Dedifferentiated amniotic fluid mesenchymal stem cell (primary cell): ENCODE data around the gene CCNI2.

Source experiments
- DNase-seq: peaks from one replicate; pipeline ENCODE4 v3.0.0-alpha.2; 2016; ENCODE audit errors: extremely low spot score

The CCNI2 gene

DNA sequence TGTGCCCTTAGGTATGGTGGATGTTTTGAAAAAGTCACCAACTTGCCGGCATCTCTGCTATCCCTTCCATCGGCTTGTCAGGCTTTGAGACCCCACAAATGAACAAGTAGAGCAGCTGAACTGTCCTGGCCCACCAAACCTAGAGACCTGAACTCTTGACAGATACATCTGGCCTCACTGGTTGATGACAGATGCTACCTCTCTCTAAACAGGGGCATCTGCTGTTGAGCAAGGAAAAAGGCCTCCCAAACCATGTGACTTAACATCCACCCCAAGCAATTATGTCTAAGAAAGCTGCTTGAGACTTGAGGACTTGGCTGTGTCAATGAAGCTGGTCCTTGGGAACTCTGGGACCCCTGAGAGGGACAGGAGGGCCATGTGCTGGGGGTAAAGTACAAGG, 2.3 kb downstream of the CCNI2 start:
- DNase-seq, result no peak

DNA sequence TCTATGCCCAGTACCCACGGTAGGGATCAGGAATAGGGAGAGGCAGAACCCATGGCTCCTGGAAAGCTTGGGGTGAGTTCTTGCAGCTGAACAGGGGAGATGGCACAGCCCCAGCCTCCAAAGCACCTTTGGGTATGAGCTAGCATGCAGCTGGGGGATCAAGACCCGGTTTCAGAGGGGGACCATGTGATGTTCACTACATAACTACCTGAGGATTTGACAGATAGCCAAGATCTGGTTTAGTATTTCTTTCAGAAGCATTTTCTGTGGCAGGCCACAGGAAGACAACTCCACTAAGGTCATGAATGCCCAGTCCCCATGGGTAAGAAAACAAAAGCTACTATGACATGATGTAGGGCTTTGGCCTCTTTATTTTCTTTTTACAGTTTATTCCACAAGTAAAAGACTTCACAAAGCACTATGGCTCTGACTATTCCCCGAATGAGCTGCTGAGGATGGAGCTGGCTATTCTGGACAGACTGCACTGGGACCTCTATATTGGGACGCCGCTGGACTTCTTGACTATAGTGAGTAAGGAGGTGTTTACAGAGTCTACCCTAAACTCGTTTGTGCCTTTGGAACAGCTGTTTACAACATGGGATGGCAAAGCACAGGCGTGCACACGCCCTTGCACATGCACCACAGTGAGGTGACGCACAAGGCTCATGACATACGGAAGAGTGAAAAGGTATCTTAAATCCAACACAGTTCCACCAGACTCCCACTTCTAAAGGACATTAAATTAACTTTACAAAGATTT, 3.4 kb downstream of the CCNI2 start:
- DNase-seq, result no peak

DNA sequence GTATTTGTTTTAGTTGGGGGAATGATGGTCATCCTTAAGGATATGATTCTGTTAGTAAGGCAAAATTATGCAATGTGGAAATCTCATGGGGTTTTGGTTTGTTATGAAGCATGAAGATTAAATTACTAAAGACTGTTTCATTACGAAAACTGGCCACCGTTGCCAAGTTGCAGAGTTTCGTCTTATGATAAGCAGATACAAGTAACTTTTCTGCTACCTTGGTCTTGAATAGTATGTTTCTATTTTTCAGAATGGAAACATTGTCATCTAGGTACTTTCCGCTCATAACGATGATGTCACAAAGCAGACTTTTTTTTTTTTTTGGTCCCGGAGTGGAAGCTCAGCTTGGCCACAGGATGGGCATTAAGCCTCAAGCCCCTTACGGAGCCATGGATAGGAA, 4.2 kb downstream of the CCNI2 start:
- peak; percentile 83 for DNase-seq

DNA sequence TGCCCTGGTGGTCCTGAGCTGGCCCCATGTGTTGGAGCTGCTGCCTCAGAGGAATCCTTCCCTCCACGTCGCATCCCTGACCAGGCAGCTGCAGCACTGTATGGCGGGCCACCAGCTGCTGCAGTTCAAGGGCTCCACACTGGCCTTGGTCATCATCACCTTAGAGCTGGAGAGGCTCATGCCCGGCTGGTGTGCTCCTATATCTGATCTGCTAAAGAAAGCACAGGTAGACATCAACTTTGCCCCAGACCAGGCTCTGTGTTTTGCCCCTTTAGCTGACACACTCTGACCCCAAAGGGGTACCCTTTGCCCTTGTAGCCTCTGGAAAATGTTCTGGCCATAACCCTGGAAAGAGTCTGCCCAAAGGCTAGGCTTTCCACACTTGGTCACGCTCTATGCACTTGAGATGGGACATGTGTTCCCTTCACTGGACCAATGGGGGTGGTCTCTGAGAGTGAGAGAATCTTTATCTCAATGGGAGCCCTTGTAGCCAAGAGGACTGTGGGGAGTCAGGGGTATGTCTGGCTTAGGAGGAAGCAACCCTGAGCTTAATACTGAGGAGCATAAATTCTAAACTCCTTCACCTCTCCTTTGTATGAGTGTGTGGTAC, 4.8 kb downstream of the CCNI2 start:
- DNase-seq, result no peak

DNA sequence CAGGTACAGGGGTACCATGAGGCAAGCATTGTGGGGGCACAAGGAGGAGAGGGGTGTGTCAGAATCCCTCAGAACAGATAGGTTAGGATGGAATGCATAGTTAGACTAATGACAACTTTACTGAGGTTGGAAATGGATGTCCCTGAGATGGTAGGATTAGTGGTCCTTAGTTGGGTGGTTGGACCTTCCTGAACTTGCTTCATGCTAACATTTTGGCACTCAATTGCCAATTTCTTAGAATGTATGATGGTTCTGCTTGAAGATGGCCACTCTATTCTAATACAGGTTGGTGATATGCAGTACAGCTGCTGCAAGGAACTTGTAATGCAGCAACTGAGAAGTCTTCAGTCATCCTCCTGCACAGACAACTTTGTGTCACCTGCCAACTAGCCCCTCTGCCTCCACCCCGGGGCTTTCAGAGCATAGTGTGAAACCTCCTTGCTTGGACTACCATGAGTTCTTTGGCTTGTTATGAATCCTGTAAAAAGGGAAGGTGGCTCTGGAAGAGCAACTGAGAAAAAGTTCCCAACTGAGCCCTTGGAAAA, 5.4 kb downstream of the CCNI2 start:
- DNase-seq, result no peak

DNA sequence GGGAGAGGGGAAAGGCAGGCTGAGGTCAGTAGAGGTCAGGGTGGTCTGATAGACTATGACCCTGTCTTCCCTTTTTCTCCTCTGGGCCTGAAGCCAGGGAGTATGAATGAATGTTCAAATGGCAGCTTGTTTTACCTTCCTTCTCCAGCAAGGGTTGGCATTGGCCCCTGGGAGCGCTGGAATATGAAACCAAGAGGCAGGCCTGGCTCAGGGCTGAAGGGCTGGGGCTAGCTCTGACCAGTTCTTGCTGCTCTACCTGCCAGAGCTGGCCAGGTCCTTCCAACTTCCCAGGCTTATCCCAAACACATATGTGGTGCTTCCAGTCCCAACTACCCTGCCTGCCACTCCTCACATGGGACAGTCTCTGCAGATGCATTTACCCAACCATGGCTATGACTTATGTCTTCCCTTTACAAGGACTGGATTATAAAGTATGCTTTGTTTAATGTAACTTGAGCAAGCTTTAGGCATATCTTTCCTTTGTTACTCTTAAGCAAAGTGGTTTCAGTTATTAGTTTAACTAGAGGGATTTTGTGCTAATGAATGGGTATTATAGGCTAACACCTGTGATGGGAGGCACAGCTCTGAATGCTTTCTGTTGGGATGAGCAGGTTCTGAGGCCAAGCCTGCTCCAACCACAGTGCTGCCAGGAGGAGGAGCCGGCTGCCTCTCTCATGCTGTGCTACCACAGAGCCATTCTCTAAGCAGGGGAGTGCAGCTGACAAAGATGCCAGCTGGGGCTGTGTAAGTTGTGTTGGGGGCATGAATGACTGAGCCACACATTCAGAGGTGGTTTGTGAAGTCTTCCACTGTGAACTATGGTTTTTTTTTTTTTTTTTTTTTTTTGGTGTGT, 6.1 kb downstream of the CCNI2 start:
- DNase-seq, result no peak

DNA sequence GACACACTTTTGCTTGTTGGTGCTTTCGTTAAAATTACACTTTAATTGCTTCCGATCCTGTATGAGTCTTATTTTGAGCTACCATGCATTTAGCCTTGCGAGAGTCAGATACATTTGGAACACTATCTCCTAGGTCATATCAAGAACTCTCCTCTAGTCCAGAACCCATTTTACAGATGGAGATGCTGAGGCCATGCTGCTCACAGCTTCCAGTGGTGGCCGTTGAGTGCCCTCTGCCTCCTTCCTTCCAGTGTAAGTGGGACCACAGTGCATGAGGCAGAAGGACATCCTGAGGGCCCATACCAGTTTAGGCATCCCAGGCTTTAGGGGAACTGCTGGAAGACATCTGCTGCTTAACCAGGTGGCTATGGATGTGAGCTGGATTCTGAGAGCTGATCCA, 6.9 kb downstream of the CCNI2 start:
- no peak for DNase-seq

DNA sequence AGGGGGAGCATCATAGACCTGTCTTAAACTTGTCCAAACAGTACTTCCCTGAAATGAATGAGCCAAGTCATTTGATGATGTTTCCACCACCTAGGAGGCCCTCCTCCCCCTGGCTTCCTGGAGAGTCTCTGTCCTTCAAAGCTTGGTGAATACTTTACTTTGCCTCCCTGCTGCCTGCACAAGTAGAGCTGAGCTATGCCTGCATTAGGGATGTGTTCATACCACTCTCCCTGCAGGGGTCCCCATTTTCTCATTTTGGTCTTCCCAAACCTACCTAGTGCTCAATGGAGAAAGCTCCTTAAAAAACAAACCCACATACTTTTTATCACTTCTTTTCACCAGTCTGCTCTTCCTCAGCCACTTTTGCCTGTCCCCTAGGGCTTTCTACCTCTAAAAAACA, 7.7 kb downstream of the CCNI2 start:
- DNase-seq, result no peak

DNA sequence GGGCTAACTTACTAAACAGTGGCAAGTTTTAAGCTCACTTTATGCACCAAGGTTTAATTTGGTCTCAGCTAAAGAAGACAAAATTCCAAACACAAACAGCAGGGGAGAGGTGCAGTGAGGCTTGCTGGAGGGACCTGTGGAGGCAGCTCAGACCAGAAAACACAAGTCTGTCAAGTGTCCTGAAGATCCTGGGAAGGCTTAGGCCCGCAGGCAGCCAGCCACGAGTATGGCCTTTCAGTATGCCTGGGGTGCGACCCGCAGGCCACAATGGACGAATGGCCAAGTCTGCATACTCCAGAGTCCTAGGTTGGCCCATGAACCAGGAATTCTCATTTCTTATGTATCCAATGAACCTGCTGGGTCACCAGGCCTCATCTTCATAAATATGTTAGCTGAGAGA, 9.3 kb downstream of the CCNI2 start:
- DNase-seq, result no peak

DNA sequence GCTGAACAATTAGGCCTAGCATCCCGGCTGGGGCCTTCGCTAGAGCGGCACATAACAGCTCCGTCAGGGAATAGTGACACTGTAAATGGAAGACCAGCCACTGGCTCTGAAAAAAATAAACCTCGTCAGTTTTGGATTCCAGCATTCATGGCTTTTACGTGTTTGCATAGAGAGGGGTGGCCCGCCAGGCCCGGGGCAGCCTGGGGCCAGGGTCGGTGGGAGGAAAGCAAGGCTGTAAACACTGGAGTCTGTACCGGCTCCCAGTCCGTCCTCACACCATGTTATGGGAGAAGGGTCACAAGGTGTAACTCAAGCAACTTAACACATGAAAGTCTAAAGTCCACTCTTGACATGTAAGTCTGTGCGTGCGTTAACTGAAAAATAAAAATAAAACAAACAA, 11.2 kb downstream of the CCNI2 start:
- DNase-seq, result no peak

DNA sequence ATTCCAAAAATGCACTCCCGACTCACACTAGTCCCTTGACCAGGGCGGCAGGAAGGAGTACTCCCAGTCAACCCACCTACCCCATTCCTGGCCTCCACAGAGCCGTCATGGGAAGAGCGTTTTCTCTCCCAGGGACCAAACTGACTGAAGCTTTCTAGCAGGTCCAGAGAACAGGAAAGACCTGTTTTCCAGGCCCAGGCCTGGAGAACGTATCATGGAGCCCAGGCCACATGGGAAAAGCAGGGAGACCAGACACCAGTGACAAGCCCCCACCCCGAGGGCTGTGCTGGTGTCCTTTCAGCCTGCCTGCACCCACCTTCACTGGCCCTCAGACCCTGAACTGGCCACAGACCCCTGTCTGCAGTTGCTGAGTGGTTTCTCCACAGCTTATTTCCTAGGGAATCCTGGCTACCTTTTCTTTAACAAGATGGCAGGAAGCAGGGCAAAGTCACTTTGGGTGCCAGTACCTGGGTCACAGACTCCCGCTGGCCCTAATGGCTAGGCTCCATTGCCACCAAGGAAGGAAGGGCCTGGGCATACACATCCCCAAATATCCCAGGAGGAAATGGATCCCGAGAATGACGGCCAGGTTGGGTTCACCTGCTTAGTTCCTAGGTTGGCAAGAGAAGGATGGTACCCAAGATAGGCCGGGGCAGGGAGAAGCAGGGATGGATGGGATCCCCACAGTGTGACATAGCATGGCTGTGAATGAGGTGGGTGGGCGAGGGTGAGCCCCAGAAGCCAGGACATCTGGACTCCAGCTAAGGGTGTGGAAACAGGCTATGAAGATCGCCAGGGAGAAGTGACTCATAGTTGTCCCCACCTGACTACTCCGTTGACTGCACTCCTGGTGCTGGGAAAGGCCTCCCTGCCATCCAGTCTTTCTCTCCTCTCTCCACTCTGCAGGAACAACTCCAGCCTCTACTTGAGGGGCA, 12.2 kb downstream of the CCNI2 start:
- no peak for DNase-seq

DNA sequence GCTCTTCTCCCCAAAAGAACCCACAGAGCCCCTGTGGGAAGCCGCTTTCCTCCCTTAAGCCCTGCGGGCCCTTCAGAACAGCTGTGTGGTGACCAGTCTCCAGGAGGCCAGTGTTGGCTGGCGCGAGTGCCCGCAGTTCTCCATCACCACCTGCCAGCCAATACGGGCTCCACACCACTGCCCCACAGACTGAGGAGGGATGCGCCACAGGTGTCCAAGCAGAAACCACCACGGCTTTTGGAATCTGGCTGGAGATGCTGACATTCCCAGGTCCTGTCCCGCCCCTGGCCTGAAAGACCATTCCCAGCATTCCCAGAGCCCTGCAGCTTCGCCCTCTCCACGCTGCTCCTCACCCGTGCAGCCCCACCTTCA, 12.8 kb downstream of the CCNI2 start:
- no peak for DNase-seq

DNA sequence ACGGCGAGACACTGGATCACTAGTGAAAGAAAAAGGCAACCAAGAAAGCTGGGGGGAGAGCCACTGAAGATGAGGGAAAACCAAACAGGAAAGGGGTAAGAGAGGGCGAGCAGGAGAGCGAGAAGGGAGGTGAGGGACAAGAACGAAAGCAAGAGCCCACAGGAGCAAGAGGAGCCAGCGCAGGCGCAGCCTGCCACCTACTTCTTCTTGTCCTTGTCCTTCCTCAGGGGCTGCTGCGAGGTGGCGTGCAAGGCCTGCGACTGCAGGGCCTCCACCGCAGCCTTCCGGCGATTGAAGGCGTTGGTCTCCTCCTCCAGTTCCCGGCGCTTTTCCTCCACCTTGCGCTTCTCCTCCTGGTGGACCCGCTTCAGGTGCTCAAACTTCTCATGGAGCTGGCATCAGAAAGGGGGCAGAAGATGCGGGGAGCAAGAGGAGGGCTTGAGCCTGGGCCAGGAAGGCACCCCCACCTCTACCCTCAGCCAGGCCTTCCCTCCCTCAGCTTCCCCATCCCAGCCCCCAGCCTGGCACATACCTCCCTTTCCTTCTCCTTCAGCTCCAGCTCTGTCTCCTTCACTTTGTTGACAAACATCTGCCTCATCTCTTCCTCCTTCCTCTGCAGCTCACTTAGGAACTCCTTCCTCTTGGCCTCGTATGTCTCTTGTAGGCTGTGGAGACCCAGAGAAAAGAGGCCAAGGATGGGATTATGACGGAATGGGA, 13.5 kb downstream of the CCNI2 start:
- DNase-seq, result no peak

DNA sequence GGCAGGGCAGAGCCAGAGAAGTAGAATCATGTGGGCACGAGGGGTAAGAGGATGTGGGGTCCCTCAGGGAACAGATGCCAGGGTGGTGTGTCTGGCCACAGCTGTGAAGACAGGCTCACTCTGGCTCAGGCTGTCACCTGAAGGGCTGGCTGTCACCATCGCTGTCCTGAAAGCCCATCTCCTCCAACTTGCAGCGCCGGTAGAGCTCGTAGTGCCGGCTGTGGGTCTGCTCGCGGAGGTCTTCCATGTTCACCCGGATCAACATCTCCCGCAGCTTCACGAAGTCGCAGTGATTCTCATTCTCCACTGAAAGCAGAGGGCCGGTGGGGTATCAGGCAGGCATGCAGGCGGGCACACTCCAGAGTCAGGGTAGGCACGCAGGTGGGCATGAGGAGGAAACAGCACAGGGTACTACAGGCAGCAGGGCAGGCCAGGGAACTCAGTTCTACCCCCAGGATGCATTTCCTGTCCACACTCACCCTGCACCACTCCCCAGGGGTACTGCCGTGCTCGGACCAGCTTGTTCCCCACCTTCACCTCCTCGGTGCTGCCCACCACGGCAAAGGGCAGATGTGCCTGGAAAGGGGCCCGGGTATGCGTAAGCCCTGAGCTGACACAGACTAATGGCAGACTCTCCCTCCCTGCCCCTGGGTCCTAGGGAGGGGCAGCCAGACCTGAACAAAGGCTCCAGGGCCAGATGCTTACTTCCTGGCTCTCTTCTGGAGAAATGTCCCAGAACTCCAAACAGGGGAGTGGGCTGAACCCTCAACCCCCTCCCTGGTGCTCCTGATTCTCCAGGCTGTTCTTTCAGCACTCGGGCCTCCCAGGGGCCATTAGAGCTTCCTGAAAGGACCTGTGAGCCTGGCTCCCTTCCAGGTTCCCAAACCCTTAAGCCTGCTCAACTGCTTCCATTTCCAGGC, 14.4 kb downstream of the CCNI2 start:
- DNase-seq, result no peak

DNA sequence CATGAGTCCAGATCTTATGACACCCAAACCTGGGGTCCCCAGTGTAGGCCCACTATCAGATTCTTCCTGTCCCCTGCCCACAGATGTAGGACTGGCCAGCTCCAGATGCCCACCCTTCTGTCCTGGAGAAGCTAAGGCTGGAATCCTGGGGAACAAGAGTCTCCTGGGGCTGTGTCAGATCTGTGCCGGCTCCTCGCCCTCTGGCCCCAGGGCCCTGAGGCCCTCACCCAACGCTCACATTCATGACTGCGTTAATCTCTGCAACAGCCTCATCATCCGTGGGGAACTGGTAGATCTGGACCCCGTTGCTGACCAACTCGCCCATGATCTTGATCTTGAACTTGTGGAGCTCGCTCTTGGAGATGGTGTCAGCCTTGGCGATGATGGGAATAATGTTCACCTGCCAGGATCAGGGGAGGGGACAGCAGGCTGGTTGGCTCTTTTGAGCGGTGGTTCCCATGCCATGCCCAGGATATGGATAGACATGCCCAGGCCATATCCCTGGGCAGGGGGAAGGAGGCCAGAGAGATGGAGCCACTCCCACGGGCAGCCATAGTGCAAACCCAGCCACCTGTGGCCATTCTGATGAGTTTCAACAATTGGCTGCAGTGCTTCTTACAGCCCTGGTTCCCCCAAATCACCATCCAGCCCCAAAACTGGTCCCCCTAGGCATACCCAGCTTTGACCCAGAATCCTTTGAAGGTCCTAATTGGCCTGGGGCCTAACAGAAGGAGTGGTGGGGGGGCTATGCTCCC, 15.2 kb downstream of the CCNI2 start:
- DNase-seq, result no peak

DNA sequence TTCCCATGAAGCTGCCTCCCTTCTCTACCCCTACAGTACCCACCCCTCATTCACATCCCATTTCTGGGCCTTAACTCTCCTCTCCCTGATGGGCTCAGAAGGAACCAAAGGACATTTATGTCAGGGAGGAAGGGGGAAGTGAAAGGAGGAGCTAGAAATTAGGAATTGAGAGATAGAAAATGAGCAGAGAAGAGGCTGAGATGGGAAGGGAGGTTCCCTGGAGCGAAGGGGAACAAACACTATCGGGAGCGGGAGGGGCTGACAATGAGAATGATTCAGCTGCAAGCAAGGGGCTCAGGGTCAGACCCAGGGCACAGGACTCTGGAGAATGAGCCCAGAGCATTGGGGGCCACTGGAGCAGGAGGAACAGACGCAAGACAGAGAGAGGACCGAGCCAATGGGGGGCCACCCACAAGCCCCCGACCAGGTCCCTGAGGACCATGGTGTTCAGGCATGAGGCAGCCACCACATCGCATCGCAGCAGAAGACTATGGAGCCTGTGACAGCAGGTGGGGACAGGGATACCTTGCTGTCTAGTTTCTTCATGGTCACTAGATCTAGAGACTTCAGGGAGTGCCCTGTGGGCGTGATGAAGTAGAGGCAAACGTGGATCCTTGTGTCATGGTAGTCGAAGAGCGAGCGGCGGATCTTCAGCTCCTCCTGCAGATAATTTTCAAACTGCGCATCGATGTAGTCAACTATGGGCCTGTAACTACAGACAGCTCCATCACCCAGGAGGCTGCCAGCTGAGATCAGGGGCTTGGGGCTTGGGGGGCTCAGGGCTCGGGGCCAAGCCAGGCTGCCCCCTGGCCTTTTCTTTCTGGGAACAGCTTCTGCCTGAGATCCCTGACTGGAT, 16.2 kb downstream of the CCNI2 start:
- no peak for DNase-seq

DNA sequence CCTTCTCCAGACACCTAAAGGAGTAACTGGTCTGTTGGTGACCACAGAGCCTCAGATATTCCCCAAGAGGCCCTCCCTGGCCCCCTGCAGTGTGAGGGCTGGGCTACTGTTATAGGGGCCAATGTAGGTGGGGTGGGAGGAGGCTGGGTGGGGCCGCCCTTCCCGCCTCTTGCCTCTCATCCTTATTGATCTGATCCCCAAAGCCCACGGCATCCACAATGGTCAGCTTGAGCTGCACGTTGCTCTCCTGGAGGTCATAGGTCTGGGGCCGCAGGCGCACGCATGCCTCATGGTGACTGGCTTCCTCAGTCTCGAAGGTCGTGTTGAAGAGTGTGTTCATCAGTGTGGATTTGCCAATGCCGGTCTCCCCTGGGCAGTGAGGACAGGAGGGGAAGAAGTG, 16.8 kb downstream of the CCNI2 start:
- DNase-seq, result no peak

DNA sequence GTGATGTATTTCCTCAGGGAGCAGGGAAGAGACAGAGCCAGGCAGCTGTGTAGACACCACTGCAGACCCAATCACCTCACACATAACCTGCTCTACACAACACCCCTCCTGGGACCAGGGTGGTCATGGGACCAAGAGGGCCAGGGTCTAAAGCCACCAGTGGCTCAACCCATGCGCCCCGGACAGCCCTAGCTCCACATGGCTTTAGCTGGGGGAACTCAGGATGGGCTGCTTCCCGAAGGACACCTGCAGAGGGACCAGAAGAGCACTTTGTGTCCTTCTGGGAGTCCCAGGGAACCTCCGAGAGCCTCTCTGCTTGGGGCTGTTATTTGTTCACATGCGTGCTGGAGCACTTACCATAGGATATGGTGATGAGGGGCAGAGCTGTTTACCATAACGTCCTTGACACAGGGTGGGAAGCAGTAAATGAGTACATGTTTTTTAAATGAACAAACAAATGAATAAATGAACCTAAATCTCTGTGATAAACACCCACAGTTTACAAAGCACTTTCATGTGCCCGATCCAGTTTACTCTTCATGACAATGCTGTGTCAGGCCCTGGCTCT, 17.5 kb downstream of the CCNI2 start:
- no peak for DNase-seq
